ENCODE measurements around the gene CXXC4.

Gene CXXC4

GRCh38 chr4:104494822-104495559 lies at the start of gene CXXC4:
CXXC4 (minus strand) TSS chr4:104494894; CDS start chr4:104491802, 3,092 bp downstream.
- DNase-seq = peak; percentile 76

- DNase-seq = no peak
Observed at GRCh38 chr4:104533156-104533555, 38.5 kb upstream of the CXXC4 start.

GRCh38 chr4:104532677-104533076 lies 38.0 kb upstream of the CXXC4 start:
- DNase-seq = no peak

DNA sequence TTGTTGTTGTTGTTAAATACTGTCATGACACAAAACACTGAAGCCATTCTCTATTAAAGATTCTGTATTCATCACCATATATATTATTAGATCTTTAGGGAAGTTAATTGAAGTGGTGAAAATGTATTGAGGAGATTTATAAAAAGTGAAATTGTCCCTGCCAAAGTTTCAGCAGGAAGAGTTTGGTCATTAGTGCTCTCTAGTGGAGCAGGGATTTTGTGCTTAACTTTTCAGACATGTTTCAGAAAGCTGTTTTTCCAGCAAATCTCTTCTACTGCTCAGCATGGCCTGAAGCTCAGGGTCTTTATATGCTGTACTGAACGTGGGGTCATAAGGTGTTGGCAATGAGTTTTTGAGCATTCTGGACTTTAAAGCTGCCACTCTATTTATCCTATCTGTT lies 36.7 kb upstream of the CXXC4 start:
- DNase-seq = no peak

DNA sequence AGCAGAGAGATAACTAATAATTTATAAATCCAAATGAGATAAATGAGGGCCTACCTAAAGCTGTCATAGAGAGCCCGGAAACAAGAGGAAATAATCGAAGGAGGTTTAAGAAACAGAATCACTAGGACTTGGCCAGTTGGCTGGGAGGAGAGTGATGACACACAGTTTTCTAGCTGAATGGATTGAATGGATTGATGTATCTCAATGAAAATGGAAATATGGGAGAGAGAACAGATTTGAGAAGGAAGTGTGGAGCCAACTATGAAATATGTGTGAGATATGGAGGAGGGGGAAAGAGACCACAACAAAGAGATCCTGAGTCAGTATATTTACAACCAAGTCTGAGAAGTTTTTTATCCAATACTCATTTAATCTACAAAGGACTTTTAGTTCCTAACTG lies 35.7 kb upstream of the CXXC4 start:
- no peak for DNase-seq

DNA sequence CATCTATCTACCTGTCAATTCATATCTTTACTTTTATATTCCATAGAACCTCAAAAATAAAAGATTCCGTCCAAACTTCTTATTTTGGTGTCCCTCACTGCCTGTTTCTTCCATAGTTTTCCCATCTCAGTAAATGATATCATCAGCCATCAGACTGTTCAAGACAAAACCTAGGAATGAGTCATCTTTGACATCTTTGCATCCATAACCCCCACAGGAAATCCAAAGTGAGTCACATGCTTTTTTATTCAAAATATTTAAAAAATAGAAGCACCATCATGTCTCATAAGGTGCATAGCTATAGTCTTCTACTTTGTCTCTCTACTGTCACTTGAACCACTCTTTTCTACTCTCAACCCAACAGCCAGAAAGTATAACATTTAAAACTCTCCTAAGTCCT lies 29.9 kb upstream of the CXXC4 start:
- DNase-seq = no peak

- no peak for DNase-seq
Observed at GRCh38 chr4:104524026-104524425, 29.3 kb upstream of the CXXC4 start.

- no peak for DNase-seq
Observed at GRCh38 chr4:104519588-104519987, 24.9 kb upstream of the CXXC4 start.

- DNase-seq = no peak
Observed at GRCh38 chr4:104516884-104517283, 22.2 kb upstream of the CXXC4 start.

GRCh38 chr4:104508224-104508623 lies 13.5 kb upstream of the CXXC4 start:
- DNase-seq = no peak

- DNase-seq = no peak
Observed at GRCh38 chr4:104507112-104507511, 12.4 kb upstream of the CXXC4 start.

DNA sequence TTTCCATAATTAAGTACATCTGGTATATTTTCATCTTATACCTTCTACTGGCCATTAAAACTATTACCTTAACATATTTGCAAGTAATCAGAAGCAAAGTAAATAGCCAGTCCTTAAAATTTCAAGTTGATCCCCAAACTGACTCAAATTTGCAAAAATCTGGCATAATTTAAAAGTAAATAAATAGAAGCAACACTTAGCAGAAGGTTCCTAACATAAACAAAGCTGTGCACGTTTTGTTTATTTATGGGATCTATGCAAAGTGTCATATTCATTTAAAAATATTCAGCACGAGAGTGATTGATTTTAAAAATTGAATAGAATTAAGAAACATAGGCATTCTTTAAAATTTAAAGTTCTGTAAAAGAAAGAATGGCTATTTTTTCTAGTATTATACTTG lies 9.8 kb upstream of the CXXC4 start:
- DNase-seq = no peak

DNA sequence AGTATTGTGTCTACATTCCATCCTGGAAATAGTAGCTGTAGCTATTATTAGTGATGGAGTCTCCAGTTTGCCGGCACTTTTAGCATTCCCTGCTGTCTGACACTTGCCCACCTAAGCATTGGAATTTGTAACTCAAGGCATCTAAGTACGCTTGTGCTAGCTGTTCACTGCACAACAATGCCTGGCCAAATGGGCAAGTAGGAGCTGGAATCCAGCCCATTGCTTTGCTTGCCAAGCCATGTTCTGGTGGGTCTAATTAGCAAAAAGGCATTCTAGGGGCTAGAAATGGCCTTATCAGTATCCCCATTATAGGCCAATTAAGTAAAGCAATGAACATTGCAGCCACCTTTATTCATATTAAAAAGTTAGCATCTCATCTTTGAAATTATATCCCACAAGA lies 7.8 kb upstream of the CXXC4 start:
- no peak for DNase-seq

DNA sequence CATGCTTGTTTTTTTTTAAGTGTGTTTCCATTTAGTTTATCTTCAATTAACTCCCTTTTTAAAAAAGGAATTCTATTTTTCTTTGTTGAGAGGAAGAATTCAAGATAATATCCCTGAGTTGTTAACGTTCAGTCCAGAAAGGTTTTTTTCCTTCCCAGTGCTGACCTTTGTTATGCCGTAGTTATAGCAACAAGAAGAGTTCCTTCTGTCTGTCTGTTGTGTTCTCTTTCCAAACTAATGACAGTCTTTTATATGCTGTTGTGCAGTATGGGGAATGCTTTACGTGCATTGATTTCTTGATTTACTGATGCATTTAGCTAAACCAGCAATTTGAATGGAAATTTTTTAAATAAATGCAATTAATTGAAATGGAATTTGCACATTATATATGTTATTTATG lies 6.6 kb upstream of the CXXC4 start:
- DNase-seq = no peak

GRCh38 chr4:104500442-104500841 lies 5.7 kb upstream of the CXXC4 start:
- no peak for DNase-seq

GRCh38 chr4:104494185-104494584 lies 509 bp downstream of the CXXC4 start:
- DNase-seq = no peak

DNA sequence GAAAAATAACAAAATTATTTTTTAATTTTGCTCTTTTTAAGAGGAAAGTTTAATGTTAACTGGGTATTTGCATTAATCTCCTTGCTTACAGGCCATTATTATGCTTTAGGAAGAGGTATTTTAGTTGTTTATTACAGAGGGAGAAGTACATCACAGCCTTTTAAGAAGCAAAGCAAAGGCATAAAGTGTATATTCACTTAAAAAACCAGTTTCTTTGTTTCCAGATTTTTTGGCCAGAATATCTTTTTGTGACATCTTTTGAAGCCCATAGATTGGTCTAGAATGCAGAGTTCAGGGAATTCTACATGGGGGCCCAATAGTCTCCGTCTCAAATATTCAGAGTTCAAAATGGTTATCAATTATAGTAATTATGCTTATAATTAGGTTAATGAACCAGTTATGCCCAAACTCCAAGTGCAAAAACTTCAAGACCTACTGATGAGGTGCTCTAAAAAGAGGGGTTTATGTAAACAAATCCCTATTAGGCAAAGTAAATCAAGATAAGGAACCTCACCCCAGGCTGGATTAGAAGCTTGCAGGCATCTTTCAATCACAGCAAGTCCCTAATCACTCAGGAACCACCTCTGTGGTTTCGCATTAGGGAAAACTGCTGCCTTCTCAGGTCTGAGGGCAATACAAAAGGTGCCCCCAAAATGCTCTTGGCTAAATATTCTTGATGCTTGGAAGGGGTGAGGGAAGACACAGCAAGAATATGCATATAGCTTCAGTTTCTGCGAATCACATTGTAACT lies 1.4 kb downstream of the CXXC4 start:
- DNase-seq = no peak

DNA sequence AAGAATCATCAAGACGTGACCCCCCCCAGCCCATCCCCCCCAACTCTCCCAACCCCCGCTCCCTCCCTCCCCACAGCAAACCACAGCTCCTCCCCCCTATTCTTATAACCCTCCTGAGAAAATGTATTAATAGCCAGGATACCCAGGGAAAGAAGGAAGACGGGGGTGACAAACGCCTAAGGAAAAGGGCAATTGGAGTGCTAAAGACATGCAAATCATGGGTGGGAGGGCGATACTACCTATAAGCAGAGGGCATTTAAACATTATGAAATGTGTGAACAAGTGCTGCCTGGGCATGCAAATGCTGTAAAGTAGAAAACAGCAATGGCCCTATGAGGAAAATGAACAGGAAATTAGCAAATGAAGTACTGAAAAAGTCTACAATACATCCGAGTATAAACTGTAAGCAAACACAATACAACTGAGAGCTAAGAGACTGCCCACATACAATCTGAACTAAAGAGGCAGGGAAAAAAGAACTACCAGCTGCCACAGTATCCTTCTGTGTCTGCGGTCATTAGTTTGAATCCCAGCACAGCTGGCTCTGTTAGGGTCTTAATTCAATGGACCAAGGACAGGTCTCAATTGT lies 2.4 kb downstream of the CXXC4 start:
- DNase-seq = peak; percentile 59

DNA sequence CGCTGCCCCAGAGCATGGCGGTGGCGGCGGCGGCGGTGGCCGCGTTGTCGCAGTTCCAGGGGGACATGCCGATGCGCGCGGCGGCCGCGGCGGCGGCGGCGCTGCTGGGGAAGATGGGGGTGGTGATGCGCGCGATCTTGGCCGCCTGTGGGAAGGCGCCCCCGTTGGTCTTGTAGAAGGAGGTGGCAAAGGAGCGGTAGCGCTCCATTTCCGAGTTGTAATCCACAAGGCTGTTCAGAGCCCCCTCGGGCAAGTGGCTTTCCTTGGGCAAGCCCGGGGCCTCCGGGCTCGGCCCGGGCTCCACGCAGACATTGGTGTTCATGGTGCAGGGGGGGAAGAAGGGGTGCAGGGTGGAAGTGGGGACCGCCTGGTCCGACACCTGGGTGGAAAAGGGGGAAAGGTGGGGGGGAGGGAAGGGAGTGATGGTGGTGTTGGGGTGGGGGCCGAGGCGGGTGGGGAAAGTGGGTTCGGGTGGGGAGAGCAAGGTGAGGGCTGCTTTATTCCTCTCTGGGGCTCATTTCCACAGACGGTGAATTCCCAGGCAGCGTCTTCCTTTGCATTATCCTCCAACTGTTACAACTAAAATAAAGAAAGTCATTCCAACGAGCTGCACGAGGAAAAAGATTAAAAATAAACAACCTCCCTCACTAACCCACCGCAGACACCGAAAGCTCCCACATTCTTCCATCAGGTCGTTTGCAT lies 3.1 kb downstream of the CXXC4 start:
- DNase-seq = peak; percentile 27

- DNase-seq = peak; percentile 79
Observed at GRCh38 chr4:104490770-104491480, 3.8 kb downstream of the CXXC4 start.

DNA sequence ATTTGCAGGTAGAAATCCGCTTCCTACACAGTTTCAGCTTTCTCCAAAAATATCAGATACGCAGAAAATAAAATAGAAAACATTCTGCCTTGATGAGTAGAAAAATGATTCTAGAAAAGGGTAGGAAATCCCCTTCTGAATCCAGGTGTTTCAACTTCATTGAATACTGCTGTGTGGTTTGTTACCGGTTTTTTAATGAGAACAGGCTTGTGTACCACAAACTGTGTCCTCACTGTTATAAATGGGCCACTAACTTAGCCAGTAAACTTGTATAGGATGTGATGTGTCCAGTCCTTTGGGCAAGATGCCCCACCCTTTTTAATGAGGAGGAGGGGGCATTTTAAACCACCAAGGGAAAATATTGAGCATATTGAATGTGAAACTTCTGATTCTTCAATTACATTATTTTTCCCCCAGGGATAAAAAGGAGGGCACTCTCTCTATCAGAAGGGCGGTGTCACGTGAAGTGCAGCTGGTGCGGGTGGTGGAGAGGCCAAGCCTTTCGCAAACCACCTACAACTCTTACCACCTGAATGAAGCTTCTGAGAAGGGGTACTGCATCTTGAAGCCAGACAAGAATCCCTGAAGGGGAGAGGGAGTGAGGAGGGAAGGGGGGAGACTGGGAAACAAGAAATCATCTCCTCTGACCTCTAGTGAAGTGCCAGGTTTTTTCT lies 4.5 kb downstream of the CXXC4 start:
- DNase-seq = peak; percentile 28

- DNase-seq = no peak
Observed at GRCh38 chr4:104489731-104490095, 5.0 kb downstream of the CXXC4 start.

All from NCI-H1105 treated with DMSO at 0.1 percent for 48 hours (cell line).